KMS-11 (cell line): ENCODE data around the gene PANX1.

Source experiments
- H2AFZ ChIP-seq: fragments of 200-600 bp; sonication (generic); 2 replicates; pipeline ENCODE4 v1.6.1; 2016; ENCODE audit warnings: antibody characterized with exemption, mixed run types, low read depth
- H3K27ac ChIP-seq: fragments of 200-600 bp; sonication (generic); 2 replicates; pipeline ENCODE4 v1.6.1; 2016; ENCODE audit warnings: mild to moderate bottlenecking, mixed run types
- H3K27me3 ChIP-seq: fragments of 200-600 bp; sonication (generic); 2 replicates; pipeline ENCODE4 v1.6.1; 2017; ENCODE audit warnings: mild to moderate bottlenecking, low read depth, mixed run types, moderate library complexity; ENCODE audit not compliant: insufficient read depth
- H3K36me3 ChIP-seq: fragments of 200-600 bp; sonication (generic); 2 replicates; pipeline ENCODE4 v1.6.1; 2017; ENCODE audit warnings: mild to moderate bottlenecking, mixed run types; ENCODE audit not compliant: insufficient read depth
- H3K4me1 ChIP-seq: fragments of 200-600 bp; sonication (generic); 2 replicates; pipeline ENCODE4 v1.6.1; 2016; ENCODE audit warnings: mild to moderate bottlenecking, low read depth, mixed run types; ENCODE audit not compliant: poor library complexity, severe bottlenecking
- H3K4me2 ChIP-seq: fragments of 200-600 bp; sonication (generic); 2 replicates; pipeline ENCODE4 v1.7.0; 2016; ENCODE audit warnings: mild to moderate bottlenecking, mixed run types
- H3K4me3 ChIP-seq: fragments of 200-600 bp; sonication (generic); IDR thresholded peaks from 2 replicates; pipeline ENCODE4 v1.6.1; 2017; ENCODE audit warnings: low read depth, low read length, mixed read lengths; ENCODE audit not compliant: insufficient read depth
- H3K79me2 ChIP-seq: fragments of 200-600 bp; sonication (generic); 2 replicates; pipeline ENCODE4 v1.6.1; 2016; ENCODE audit warnings: low read depth, mixed run types; ENCODE audit not compliant: insufficient read depth
- H3K9ac ChIP-seq: fragments of 200-600 bp; sonication (generic); 2 replicates; pipeline ENCODE4 v1.6.1; 2016; ENCODE audit warnings: mild to moderate bottlenecking, mixed run types
- H4K20me1 ChIP-seq: fragments of 200-600 bp; sonication (generic); 2 replicates; pipeline ENCODE4 v1.6.1; 2016; ENCODE audit warnings: mild to moderate bottlenecking, mixed run types; ENCODE audit not compliant: insufficient read depth
- CTCF ChIP-seq: fragments of 200-600 bp; sonication (generic); conservative IDR thresholded peaks from 2 replicates; pipeline ENCODE4 v1.6.1; 2017; ENCODE audit warnings: low read depth, mild to moderate bottlenecking, antibody characterized with exemption, low read length, moderate library complexity, mixed read lengths

PANX1 gene

GRCh38 chr11:94144216-94144615 is 15.6 kb downstream of the PANX1 start:
- Histone ChIP-seq H3K27me3 (no peaks in the 10 kb centered on the region), H3K79me2 (no peaks in the 10 kb centered on the region), H4K20me1 (no peaks in the 10 kb centered on the region), H3K4me3 (no peak overlapping the region), H3K27ac (no peak overlapping the region), H3K4me2 (no peak overlapping the region), H2AFZ (no peak overlapping the region), H3K9ac (no peak overlapping the region), H3K4me1 (peaks cover 10% of the 10 kb centered on the region), H3K36me3 (no peaks in the 10 kb centered on the region)
- TF ChIP-seq CTCF = no peak

DNA sequence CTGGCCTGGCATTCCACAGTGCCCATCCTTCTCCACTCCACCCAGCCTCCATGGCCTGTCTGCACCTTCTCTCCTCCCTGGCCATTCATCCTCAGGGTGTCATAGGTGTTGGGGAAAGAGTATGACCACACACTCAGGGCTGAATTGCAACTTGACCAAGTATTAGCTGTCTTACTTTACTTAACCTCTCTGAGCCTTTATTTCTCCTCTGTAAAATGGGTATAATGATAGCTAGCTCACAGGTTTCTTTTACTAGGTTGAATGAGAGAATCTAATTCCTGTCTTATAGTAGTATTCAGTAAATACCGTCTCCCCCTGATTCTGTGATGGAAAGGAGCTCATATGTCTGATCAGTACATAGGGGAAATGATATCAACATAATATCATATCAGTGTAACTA is 16.0 kb downstream of the PANX1 start:
- Histone ChIP-seq H3K36me3 (no peaks in the 10 kb centered on the region), H2AFZ (no peak overlapping the region), H4K20me1 (no peaks in the 10 kb centered on the region), H3K27ac (no peak overlapping the region), H3K27me3 (no peaks in the 10 kb centered on the region), H3K4me1 (peaks cover 10% of the 10 kb centered on the region), H3K79me2 (no peaks in the 10 kb centered on the region), H3K4me2 (no peak overlapping the region), H3K4me3 (no peak overlapping the region), H3K9ac (no peak overlapping the region)
- TF ChIP-seq CTCF = no peak

- H2AFZ ChIP-seq = no peak overlapping the region
- TF ChIP-seq CTCF = no peak
- no peaks in the 10 kb centered on the region for H3K27me3 ChIP-seq
- no peak overlapping the region for H3K27ac ChIP-seq
- H3K4me3 ChIP-seq = no peak overlapping the region
- no peaks in the 10 kb centered on the region for H4K20me1 ChIP-seq
- H3K9ac ChIP-seq = no peak overlapping the region
- H3K4me1 ChIP-seq = peaks cover 10% of the 10 kb centered on the region
- H3K79me2 ChIP-seq = no peaks in the 10 kb centered on the region
- no peaks in the 10 kb centered on the region for H3K36me3 ChIP-seq
- H3K4me2 ChIP-seq = no peak overlapping the region
These were observed 16.8 kb downstream of the PANX1 start for GRCh38 chr11:94145431-94145830.

DNA sequence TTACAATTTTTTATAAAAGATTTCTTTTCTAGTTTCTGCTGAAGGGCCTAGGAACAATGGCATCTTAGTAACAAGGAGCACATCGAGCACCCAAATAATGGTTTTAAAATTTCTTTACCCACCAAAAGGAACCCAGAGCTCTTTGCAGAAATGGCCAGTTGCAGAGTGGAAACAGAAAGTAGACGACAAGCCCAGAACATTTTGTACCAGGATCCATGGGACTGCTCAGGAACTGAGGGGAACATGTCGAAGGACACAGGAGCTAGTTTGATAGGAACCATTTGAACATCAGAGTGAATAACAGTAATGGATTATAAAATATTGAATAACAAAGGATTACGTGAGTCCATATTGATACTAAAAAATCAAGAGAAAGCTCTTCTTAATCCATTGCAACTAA is 17.3 kb downstream of the PANX1 start:
- Histone ChIP-seq H3K79me2 (no peaks in the 10 kb centered on the region), H3K9ac (no peak overlapping the region), H3K27me3 (no peaks in the 10 kb centered on the region), H3K4me2 (no peak overlapping the region), H3K4me1 (peaks cover 10% of the 10 kb centered on the region), H3K27ac (no peak overlapping the region), H4K20me1 (no peaks in the 10 kb centered on the region), H3K36me3 (no peaks in the 10 kb centered on the region), H2AFZ (no peak overlapping the region), H3K4me3 (no peak overlapping the region)
- no peak for TF ChIP-seq CTCF

DNA sequence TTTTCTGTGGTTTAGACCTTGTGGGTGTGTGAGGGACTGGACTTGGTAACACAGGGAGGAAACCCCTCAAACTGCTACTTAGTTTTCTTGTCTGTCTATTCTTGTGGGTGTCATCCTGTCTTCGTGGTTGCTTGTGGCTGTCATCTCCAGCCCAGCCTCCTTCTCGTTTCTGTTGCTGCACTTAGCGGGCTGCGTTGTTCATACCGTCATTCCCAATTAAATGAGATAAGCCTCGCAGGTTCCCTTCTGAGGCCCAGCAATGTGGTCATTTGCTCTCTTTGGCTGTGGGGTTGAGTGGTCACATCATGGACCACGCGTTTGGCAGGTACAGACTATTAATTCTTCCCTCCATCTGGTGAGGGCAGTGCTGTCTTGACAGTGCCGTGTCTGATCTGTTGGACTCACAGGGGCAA is 18.8 kb downstream of the PANX1 start:
- peaks cover 10% of the 10 kb centered on the region for H3K4me1 ChIP-seq
- no peak for TF ChIP-seq CTCF
- no peak overlapping the region for H3K27ac ChIP-seq
- no peak overlapping the region for H3K4me3 ChIP-seq
- H4K20me1 ChIP-seq = no peaks in the 10 kb centered on the region
- no peak overlapping the region for H3K9ac ChIP-seq
- H3K36me3 ChIP-seq = no peaks in the 10 kb centered on the region
- H3K4me2 ChIP-seq = no peak overlapping the region
- no peak overlapping the region for H2AFZ ChIP-seq
- H3K27me3 ChIP-seq = no peaks in the 10 kb centered on the region
- H3K79me2 ChIP-seq = no peaks in the 10 kb centered on the region
